Ovary (tissue), 3 donors: Measurements from ENCODE around the gene UFSP1.

Experiments used
- EP300 ChIP-seq: sonication (generic); formaldehyde crosslinking; IDR thresholded peaks from one replicate; pipeline ENCODE4 v1.6.1; 2017; ENCODE audit warnings: antibody characterized with exemption
- POLR2A ChIP-seq: fragments of 450-650 bp; IDR thresholded peaks from one replicate; pipeline ENCODE4 v1.6.1; 2017; ENCODE audit warnings: antibody characterized with exemption, mild to moderate bottlenecking, moderate library complexity
- TF ChIP-seq, protein P1 (sequence below), 3 donors: fragments of 450-650 bp in 2 of 3; fragments of 200-600 bp in 1 of 3; IDR thresholded peaks; one replicate each; pipeline versions ENCODE4 v1.5.1 to v1.8.0; 2016 to 2022; ENCODE audit warnings: antibody characterized with exemption in 3 of 3, mild to moderate bottlenecking in 1 of 3
- donor health status: DM: no; HTN: no; CAD: no.

DNA sequence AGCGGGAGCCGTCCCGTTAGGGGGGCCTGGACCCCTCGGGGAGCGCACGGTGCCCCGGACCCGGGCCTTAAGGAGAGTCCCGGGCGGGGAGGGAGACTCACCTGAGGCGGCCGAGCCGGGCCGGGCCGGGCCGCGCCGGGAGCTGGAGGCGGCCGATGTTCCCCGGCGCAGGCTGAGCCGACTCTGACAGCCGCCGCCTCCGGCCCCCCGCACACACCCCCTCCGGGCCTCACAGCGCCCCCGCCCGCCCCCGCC is 6.1 kb upstream of the UFSP1 start, which contains the start of gene ACHE:
- TF ChIP-seq, protein P1, sequence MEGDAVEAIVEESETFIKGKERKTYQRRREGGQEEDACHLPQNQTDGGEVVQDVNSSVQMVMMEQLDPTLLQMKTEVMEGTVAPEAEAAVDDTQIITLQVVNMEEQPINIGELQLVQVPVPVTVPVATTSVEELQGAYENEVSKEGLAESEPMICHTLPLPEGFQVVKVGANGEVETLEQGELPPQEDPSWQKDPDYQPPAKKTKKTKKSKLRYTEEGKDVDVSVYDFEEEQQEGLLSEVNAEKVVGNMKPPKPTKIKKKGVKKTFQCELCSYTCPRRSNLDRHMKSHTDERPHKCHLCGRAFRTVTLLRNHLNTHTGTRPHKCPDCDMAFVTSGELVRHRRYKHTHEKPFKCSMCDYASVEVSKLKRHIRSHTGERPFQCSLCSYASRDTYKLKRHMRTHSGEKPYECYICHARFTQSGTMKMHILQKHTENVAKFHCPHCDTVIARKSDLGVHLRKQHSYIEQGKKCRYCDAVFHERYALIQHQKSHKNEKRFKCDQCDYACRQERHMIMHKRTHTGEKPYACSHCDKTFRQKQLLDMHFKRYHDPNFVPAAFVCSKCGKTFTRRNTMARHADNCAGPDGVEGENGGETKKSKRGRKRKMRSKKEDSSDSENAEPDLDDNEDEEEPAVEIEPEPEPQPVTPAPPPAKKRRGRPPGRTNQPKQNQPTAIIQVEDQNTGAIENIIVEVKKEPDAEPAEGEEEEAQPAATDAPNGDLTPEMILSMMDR (IDR thresholded peaks at IDR 0.05) = no peak
- TF ChIP-seq POLR2A (no peak), EP300 (no peak)
